Mammary epithelial cell (primary cell): ENCODE measurements around the gene GAL3ST2.

Experiments
- EZH2 ChIP-seq: IDR thresholded peaks from 2 replicates; pipeline ENCODE4 v1.6.1; 2012; ENCODE audit warnings: low read length, inconsistent platforms, borderline replicate concordance
- TF ChIP-seq, protein P1 (sequence below), 2 donors: IDR thresholded peaks in 1 of 2; conservative IDR thresholded peaks in 1 of 2; 2 replicates each; pipeline ENCODE4 v1.5.1; 2011 to 2012; ENCODE audit warnings: inconsistent platforms in 2 of 2, low read length in 2 of 2, mild to moderate bottlenecking in 2 of 2, control low read depth in 1 of 2, low read depth in 1 of 2; ENCODE audit not compliant: insufficient read depth in 1 of 2; ENCODE audit errors: extremely low read depth in 1 of 2

DNA sequence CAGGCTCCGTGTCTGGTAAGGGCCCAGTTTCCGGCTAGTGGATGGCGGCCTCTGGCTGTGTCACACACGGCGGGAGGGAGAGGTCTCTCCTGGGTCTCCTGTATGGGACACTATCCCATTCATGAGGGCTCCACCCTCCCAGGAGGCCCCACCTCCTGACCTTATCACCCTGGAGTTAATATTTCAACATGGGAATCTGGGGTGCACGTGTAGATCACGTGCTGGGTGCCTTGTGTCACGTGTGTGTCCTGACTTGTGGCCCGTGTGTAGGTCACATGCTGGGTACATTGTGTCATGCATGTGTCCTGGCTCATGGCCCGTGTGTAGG, 42.3 kb downstream of the GAL3ST2 start:
- TF ChIP-seq, protein P1, sequence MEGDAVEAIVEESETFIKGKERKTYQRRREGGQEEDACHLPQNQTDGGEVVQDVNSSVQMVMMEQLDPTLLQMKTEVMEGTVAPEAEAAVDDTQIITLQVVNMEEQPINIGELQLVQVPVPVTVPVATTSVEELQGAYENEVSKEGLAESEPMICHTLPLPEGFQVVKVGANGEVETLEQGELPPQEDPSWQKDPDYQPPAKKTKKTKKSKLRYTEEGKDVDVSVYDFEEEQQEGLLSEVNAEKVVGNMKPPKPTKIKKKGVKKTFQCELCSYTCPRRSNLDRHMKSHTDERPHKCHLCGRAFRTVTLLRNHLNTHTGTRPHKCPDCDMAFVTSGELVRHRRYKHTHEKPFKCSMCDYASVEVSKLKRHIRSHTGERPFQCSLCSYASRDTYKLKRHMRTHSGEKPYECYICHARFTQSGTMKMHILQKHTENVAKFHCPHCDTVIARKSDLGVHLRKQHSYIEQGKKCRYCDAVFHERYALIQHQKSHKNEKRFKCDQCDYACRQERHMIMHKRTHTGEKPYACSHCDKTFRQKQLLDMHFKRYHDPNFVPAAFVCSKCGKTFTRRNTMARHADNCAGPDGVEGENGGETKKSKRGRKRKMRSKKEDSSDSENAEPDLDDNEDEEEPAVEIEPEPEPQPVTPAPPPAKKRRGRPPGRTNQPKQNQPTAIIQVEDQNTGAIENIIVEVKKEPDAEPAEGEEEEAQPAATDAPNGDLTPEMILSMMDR (conservative IDR thresholded peaks at IDR 0.05 in 1 of 2, IDR thresholded peaks at IDR 0.05 in 1 of 2; ENCODE audit: extremely low read depth in 1 of 2, insufficient read depth in 1 of 2, low read depth in 1 of 2, low read length in 2 of 2), result no peak
- no peak for TF ChIP-seq EZH2
